SU-DHL-6 (cell line): ENCODE measurements around the gene CNPY4.

Experiments
- H2AFZ ChIP-seq: fragments of 200-600 bp; sonication (generic); 2 replicates; pipeline ENCODE4 v1.6.1; 2014; ENCODE audit warnings: low read depth, mild to moderate bottlenecking, moderate library complexity, mixed read lengths, antibody characterized with exemption, low read length; ENCODE audit not compliant: severe bottlenecking
- H3F3A ChIP-seq: fragments of 200-600 bp; shearing (Covaris generic); 2 replicates; pipeline ENCODE4 v1.6.0; 2016; ENCODE audit warnings: antibody characterized with exemption, mild to moderate bottlenecking; ENCODE audit not compliant: insufficient read depth
- H3K27ac ChIP-seq: fragments of 200-600 bp; sonication (generic); 2 replicates; pipeline ENCODE4 v1.5.1; 2016; ENCODE audit warnings: low read depth, mild to moderate bottlenecking, low read length, moderate library complexity, mixed read lengths
- H3K27me3 ChIP-seq: fragments of 200-600 bp; sonication (generic), shearing (Covaris generic); 2 replicates; pipeline ENCODE4 v1.6.0; 2014; ENCODE audit warnings: mild to moderate bottlenecking, low read length
- H3K36me3 ChIP-seq: fragments of 200-600 bp; sonication (generic); 2 replicates; pipeline ENCODE4 v1.6.1; 2014; ENCODE audit warnings: mild to moderate bottlenecking, low read length, mixed read lengths
- H3K4me2 ChIP-seq: fragments of 300-600, 200-600 bp; shearing (Covaris generic), sonication (generic); 2 replicates; pipeline ENCODE4 v1.6.0; 2014; ENCODE audit warnings: low read length, low read depth, mild to moderate bottlenecking; ENCODE audit not compliant: poor library complexity, severe bottlenecking
- H3K4me3 ChIP-seq: fragments of 200-600 bp; sonication (generic); 2 replicates; pipeline ENCODE4 v1.5.1; 2014; ENCODE audit warnings: antibody characterized with exemption, low read length, mild to moderate bottlenecking, mixed read lengths; ENCODE audit not compliant: insufficient read depth, poor library complexity, severe bottlenecking
- H3K79me2 ChIP-seq: fragments of 200-600 bp; sonication (generic); 2 replicates; pipeline ENCODE4 v1.6.1; 2014; ENCODE audit warnings: mild to moderate bottlenecking, low read length, moderate library complexity; ENCODE audit not compliant: insufficient read depth
- H3K9ac ChIP-seq: fragments of 200-600 bp; sonication (generic); 2 replicates; pipeline ENCODE4 v1.7.0; 2014; ENCODE audit warnings: mild to moderate bottlenecking, low read length
- H3K9me2 ChIP-seq: fragments of 200-600 bp; sonication (generic); replicated peaks from 2 replicates; pipeline ENCODE4 v1.6.1; 2014; ENCODE audit warnings: low read length; ENCODE audit not compliant: insufficient read depth
- H3K9me3 ChIP-seq: fragments of 200-600 bp; sonication (generic); 2 replicates; pipeline ENCODE4 v1.6.1; 2014; ENCODE audit warnings: low read length, mixed read lengths; ENCODE audit not compliant: insufficient read depth
- H4K20me1 ChIP-seq: fragments of 200-600 bp; sonication (generic); 2 replicates; pipeline ENCODE4 v1.6.1; 2014; ENCODE audit warnings: low read depth, mild to moderate bottlenecking, antibody characterized with exemption, low read length, moderate library complexity, mixed read lengths
- EZH2phosphoT487 ChIP-seq: fragments of 200-600 bp; sonication (generic), shearing (Covaris generic); conservative IDR thresholded peaks from 2 replicates; pipeline ENCODE4 v1.6.1; 2018; ENCODE audit warnings: mild to moderate bottlenecking, antibody characterized with exemption, low read length, moderate library complexity, mixed read lengths
- TF ChIP-seq, protein P1 (sequence below): fragments of 200-600 bp; sonication (generic); IDR thresholded peaks from one replicate; pipeline ENCODE4 v1.5.1; 2017; ENCODE audit warnings: antibody characterized with exemption, mild to moderate bottlenecking, low read length, moderate library complexity; ENCODE audit not compliant: insufficient read depth, poor library complexity, severe bottlenecking

CNPY4 gene

GRCh38 chr7:100130608-100131453 is 11.4 kb downstream of the CNPY4 start:
- Histone ChIP-seq H3F3A (peaks cover 23% of the 10 kb centered on the region), H3K4me2 (peak overlapping the region; percentile 22), H3K79me2 (peaks cover 6% of the 10 kb centered on the region; the same call in 1 of the 2 replicates), H3K27me3 (no peaks in the 10 kb centered on the region), H2AFZ (no peak overlapping the region), H4K20me1 (no peaks in the 10 kb centered on the region), H3K9me3 (no peaks in the 10 kb centered on the region), H3K36me3 (no peaks in the 10 kb centered on the region), H3K9ac (no peak overlapping the region), H3K27ac (no peak overlapping the region), H3K4me3 (no peak overlapping the region), H3K9me2 (no peaks in the 10 kb centered on the region)
- TF ChIP-seq EZH2phosphoT487 = no peak
- TF ChIP-seq, protein P1, sequence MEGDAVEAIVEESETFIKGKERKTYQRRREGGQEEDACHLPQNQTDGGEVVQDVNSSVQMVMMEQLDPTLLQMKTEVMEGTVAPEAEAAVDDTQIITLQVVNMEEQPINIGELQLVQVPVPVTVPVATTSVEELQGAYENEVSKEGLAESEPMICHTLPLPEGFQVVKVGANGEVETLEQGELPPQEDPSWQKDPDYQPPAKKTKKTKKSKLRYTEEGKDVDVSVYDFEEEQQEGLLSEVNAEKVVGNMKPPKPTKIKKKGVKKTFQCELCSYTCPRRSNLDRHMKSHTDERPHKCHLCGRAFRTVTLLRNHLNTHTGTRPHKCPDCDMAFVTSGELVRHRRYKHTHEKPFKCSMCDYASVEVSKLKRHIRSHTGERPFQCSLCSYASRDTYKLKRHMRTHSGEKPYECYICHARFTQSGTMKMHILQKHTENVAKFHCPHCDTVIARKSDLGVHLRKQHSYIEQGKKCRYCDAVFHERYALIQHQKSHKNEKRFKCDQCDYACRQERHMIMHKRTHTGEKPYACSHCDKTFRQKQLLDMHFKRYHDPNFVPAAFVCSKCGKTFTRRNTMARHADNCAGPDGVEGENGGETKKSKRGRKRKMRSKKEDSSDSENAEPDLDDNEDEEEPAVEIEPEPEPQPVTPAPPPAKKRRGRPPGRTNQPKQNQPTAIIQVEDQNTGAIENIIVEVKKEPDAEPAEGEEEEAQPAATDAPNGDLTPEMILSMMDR = peak; percentile 48

DNA sequence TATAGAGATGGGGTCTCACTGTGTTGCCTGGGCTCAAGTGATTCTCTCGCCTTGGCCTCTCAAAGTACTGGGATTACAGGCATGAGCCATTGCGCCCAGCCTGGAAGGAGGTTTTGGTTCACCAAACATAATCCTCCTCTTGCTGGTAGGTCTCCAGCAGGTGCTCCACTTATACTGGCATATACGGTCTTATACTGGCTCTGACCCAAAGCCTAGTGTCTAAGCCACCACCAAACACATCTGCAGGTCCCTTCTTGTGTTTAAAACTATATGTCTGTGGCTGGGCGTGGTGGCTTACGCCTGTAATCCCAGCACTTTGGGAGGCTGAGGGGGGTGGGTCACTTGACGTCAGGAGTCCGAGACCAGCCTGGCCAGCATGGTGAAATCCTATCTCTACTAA is 12.7 kb downstream of the CNPY4 start:
- Histone ChIP-seq H3K27me3 (no peaks in the 10 kb centered on the region), H3K9me3 (no peaks in the 10 kb centered on the region), H3F3A (peaks cover 15% of the 10 kb centered on the region), H3K36me3 (no peaks in the 10 kb centered on the region), H2AFZ (no peak overlapping the region), H3K9me2 (no peaks in the 10 kb centered on the region), H3K4me3 (no peak overlapping the region), H3K4me2 (no peak overlapping the region), H3K9ac (no peak overlapping the region), H3K27ac (no peak overlapping the region), H4K20me1 (no peaks in the 10 kb centered on the region), H3K79me2 (no peaks in the 10 kb centered on the region)
- TF ChIP-seq EZH2phosphoT487 = no peak
- TF ChIP-seq, protein P1 = no peak

DNA sequence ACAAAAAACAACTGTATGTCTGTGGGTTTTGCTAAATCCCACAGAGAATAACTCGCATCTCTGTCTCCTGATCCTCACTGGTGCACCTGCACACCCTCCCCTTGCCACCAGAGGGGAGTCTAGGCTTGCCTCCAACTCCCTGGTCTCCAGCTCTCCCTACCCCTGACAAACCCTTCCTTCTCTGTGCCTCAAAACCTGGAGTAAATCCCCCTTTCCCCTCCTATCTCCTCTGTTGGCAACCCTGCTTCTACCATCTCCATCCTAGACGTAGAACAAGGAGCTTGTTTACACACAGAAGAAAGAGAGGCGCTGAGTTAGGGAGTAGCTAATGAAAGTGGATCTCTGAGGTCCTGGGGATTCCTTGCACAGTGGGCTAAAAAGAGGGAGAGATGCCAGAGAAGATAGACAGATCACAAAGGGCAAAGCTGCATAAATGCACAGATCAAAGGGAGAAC is 13.3 kb downstream of the CNPY4 start:
- Histone ChIP-seq H3K79me2 (no peaks in the 10 kb centered on the region), H3K4me2 (no peak overlapping the region), H3K36me3 (no peaks in the 10 kb centered on the region), H3K27me3 (no peaks in the 10 kb centered on the region), H2AFZ (no peak overlapping the region), H4K20me1 (no peaks in the 10 kb centered on the region), H3K9me3 (no peaks in the 10 kb centered on the region), H3F3A (peaks cover 19% of the 10 kb centered on the region), H3K27ac (no peak overlapping the region), H3K9me2 (no peaks in the 10 kb centered on the region), H3K9ac (no peak overlapping the region), H3K4me3 (no peak overlapping the region)
- no peak for TF ChIP-seq EZH2phosphoT487
- TF ChIP-seq, protein P1 = peak; percentile 93
